ENCODE results near the gene PARPBP. TPM values are rescaled to one million over a fixed set of nuclear protein-coding genes. Genes with fewer than 3 reads are reported as not detected.

Gene PARPBP
- polyA plus RNA-seq, 1 of the 3 experiments (the other 2 are of a cell fraction), result 3.1 TPM

- Histone ChIP-seq H3K9ac (no peak overlapping the region), H3F3A (replicated peaks; ENCODE audit: insufficient read depth) (peaks cover 3% of the 10 kb centered on the region), H3K36me3 (replicated peaks in 1 of 2; ENCODE audit: control insufficient read depth in 1 of 2, insufficient read depth in 2 of 2, low read length in 1 of 2) (peaks cover 61 to 75% of the 10 kb centered on the region in 2 experiments), H3K9me2 (no peaks in the 10 kb centered on the region), H3K9me3 (peaks cover 8% of the 10 kb centered on the region; the same call in 1 of the 2 replicates), H3K4me3 (ENCODE audit: low read depth in 2 of 2, low read length in 1 of 2) (no peak overlapping the region), H3K4me1 (ENCODE audit: control insufficient read depth in 1 of 2, insufficient read depth in 2 of 2, low read depth in 1 of 2, low read length in 1 of 2) (no peaks in the 10 kb centered on the region), H3K27ac (ENCODE audit: low read depth in 2 of 2, low read length in 1 of 2) (no peak overlapping the region), H3K27me3 (ENCODE audit: insufficient read depth) (no peaks in the 10 kb centered on the region), H3K79me2 (ENCODE audit: insufficient read depth) (peaks cover 13% of the 10 kb centered on the region; the same call in 1 of the 2 replicates), H3K4me2 (no peak overlapping the region), H2AFZ (ENCODE audit: low read depth) (no peak overlapping the region), H4K20me1 (ENCODE audit: insufficient read depth) (no peaks in the 10 kb centered on the region)
- TF ChIP-seq ELF1 (IDR thresholded peaks at IDR 0.05) (no peak), FOSL2 (IDR thresholded peaks at IDR 0.05; ENCODE audit: borderline replicate concordance, low read depth) (no peak), RCOR1 (IDR thresholded peaks at IDR 0.05; ENCODE audit: low read length) (no peak), JUND (IDR thresholded peaks at IDR 0.05) (no peak), RAD21 (IDR thresholded peaks at IDR 0.05; ENCODE audit: low read length) (no peak)
- ChIA-PET CTCF (interaction anchor here (0.7 to 1.0 kb wide), 2 partner anchors 15 to 19 kb away, joined by 3 read pairs; no protein-coding TSS in a partner anchor), POLR2A (no interaction called here)
- no peak for DNase-seq
Measured at GRCh38 chr12:102110782-102111181, 9.2 kb upstream of the PARPBP start.

GRCh38 chr12:102114212-102114611 lies 5.8 kb upstream of the PARPBP start:
- Histone ChIP-seq H3K79me2 (ENCODE audit: insufficient read depth) (peaks cover 6% of the 10 kb centered on the region), H3K4me2 (no peak overlapping the region), H2AFZ (ENCODE audit: low read depth) (no peak overlapping the region), H3K36me3 (replicated peaks in 1 of 2; ENCODE audit: control insufficient read depth in 1 of 2, insufficient read depth in 2 of 2, low read length in 1 of 2) (peaks cover 57 to 60% of the 10 kb centered on the region in 2 experiments), H3K27me3 (ENCODE audit: insufficient read depth) (no peaks in the 10 kb centered on the region), H3K9me3 (no peaks in the 10 kb centered on the region), H3K4me1 (ENCODE audit: control insufficient read depth in 1 of 2, insufficient read depth in 2 of 2, low read depth in 1 of 2, low read length in 1 of 2) (peaks cover 4 to 6% of the 10 kb centered on the region in 2 experiments; a peak in 3 of 4 replicates), H3K9ac (no peak overlapping the region), H3K4me3 (ENCODE audit: low read depth in 2 of 2, low read length in 1 of 2) (no peak overlapping the region), H4K20me1 (ENCODE audit: insufficient read depth) (no peaks in the 10 kb centered on the region), H3K27ac (ENCODE audit: low read depth in 2 of 2, low read length in 1 of 2) (no peak overlapping the region), H3F3A (replicated peaks; ENCODE audit: insufficient read depth) (peaks cover 3% of the 10 kb centered on the region), H3K9me2 (no peaks in the 10 kb centered on the region)
- WGBS (ENCODE audit: low lambda C conversion rate), result 91% methylated on average over 2 of the region's 2 CpGs
- ChIA-PET POLR2A (no interaction called here), CTCF (interaction anchor here (1.0 kb wide), 1 partner anchor 19 kb away, joined by 4 read pairs; no protein-coding TSS in a partner anchor)
- DNase-seq, result no peak
- TF ChIP-seq TAF1 (IDR thresholded peaks at IDR 0.05; ENCODE audit: borderline replicate concordance, low read depth, low read length), result no peak
- no peak for TF ChIP-seq ELF1 (IDR thresholded peaks at IDR 0.05)
- TF ChIP-seq REST (IDR thresholded peaks at IDR 0.05; ENCODE audit: low read depth, low read length), result no peak
- TF ChIP-seq RXRA (IDR thresholded peaks at IDR 0.05; ENCODE audit: borderline replicate concordance, low read depth), result no peak
- TF ChIP-seq EP300 (IDR thresholded peaks at IDR 0.05; ENCODE audit: borderline replicate concordance in 1 of 2, low read depth in 1 of 2, low read length in 1 of 2), result no peak
- no peak for TF ChIP-seq FOSL2 (IDR thresholded peaks at IDR 0.05; ENCODE audit: borderline replicate concordance, low read depth)
- no peak for TF ChIP-seq SIN3A (IDR thresholded peaks at IDR 0.05; ENCODE audit: borderline replicate concordance, low read depth, low read length)
- TF ChIP-seq MAX (IDR thresholded peaks at IDR 0.05; ENCODE audit: low read depth), result no peak
- no peak for TF ChIP-seq USF1 (IDR thresholded peaks at IDR 0.05; ENCODE audit: borderline replicate concordance, low read depth)
- TF ChIP-seq CTCF (IDR thresholded peaks at IDR 0.05), result no peak
- no peak for TF ChIP-seq GABPA (IDR thresholded peaks at IDR 0.05; ENCODE audit: low read depth)
- no peak for TF ChIP-seq FOXM1 (IDR thresholded peaks at IDR 0.05; ENCODE audit: low read depth)
- no peak for TF ChIP-seq NFIC (IDR thresholded peaks at IDR 0.05; ENCODE audit: borderline replicate concordance)

Data from SK-N-SH (cell line).